AG09319 (cell line): Measurements from ENCODE around the gene IL9R.

ENCODE experiments used
- DNase-seq: peaks from one replicate; pipeline ENCODE4 v3.0.0-alpha.2; 2010; ENCODE audit warnings: low read depth; ENCODE audit errors: extremely low read depth
- TF ChIP-seq, protein P1 (sequence below): IDR thresholded peaks from 2 replicates; pipeline ENCODE4 v1.5.1; 2011; ENCODE audit warnings: low read depth, mild to moderate bottlenecking, inconsistent platforms, low read length, moderate library complexity

Gene IL9R

DNA sequence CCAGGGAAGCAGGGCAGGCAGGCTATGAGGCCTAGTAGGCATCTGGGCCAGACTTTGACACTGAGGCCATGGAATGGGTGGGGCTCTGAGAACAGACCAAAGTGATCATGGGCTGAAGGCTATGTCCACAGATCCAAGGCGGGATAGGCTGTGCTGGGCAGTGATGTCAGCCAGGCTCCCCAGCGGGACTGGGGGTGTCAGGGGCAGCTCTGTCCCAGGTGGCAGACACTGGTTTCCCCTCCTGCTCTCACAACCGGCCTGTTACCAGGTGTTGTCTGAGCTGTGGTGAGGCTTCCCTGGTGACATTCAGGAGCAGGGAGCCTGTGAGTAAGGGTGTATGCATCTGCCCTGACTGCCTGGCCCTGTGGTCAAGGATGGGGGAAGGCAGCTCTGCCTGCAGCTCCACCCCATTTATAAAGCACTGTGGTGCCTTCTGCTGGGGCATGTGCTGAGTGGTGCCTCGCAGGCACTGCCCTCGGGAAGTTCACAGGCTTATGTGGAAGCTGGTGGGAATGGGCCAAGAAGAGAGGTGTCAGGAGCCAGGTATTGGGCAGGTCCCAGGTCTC lies 2.9 kb downstream of the IL9R start:
- no peak for DNase-seq
- TF ChIP-seq, protein P1, sequence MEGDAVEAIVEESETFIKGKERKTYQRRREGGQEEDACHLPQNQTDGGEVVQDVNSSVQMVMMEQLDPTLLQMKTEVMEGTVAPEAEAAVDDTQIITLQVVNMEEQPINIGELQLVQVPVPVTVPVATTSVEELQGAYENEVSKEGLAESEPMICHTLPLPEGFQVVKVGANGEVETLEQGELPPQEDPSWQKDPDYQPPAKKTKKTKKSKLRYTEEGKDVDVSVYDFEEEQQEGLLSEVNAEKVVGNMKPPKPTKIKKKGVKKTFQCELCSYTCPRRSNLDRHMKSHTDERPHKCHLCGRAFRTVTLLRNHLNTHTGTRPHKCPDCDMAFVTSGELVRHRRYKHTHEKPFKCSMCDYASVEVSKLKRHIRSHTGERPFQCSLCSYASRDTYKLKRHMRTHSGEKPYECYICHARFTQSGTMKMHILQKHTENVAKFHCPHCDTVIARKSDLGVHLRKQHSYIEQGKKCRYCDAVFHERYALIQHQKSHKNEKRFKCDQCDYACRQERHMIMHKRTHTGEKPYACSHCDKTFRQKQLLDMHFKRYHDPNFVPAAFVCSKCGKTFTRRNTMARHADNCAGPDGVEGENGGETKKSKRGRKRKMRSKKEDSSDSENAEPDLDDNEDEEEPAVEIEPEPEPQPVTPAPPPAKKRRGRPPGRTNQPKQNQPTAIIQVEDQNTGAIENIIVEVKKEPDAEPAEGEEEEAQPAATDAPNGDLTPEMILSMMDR: no peak

DNA sequence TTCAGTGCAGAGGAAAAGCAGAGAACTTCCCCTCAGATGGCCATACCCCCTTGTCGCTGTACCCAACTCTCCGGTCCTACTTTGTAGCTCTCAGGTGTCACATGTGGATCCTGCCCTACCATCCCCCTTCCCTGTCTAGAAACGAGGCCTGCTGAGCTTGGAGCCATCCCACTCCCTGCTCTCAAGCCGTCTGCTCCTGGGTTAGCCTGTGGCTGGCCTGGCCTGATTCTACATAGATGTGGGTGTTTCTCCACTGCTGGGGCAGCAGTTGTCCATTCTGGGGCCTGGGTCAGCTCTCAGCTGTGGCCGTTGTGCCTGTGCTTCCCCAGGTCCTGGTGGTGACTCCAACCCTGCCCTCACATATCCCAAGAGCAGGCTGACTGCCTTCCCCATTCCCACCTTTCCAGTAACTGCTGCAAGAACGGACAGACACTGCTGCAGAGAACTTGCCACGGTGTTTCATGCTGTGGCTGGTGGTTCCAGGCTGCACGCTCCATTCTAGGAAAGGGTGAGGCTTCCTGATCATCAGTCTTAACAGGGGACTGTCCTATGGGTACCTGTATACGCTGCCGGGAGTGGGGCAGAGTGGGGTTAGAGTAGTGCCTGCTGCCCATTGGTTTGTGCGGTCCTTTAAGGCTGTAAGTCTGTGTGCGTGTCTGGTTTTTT lies 3.6 kb downstream of the IL9R start:
- no peak for DNase-seq
- TF ChIP-seq, protein P1: no peak

DNA sequence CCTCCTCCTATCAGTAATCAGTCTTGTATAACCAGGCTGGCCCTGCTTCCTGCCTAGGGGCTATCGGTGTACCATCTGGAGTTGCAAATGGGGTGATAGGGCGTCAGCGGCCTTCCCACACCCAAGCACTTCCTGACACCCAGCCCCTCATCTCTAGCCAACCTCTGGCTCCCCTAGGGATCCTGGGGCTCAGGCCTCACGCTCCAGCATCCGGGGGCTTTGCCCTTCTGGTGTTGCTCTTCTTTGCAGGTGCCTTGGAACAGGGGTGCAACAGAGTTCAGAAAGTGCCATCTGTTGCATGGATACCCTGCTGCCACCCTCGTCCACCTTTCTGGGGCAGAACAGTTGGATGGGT lies 4.1 kb downstream of the IL9R start:
- no peak for DNase-seq
- TF ChIP-seq, protein P1: no peak

DNA sequence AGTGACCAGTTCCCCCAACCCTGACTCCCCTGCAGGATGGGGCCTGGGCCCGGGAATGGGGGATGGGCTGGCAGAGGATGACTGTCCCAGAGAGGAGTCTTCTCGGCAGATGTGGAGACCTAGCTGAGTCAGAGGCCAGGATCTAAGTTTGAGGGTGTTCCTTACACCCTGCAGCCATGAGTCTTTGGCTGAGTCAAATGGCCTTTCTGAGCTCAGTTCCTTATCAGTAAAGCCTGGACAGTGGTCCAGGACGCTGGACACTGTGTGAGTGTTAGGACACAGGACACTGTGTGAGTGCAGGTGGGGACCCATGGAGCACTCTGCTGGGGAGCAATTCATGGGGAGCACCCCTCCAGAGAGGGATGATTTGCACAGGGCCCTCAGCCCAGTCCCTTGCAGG lies 5.0 kb downstream of the IL9R start:
- TF ChIP-seq, protein P1: no peak
- no peak for DNase-seq

DNA sequence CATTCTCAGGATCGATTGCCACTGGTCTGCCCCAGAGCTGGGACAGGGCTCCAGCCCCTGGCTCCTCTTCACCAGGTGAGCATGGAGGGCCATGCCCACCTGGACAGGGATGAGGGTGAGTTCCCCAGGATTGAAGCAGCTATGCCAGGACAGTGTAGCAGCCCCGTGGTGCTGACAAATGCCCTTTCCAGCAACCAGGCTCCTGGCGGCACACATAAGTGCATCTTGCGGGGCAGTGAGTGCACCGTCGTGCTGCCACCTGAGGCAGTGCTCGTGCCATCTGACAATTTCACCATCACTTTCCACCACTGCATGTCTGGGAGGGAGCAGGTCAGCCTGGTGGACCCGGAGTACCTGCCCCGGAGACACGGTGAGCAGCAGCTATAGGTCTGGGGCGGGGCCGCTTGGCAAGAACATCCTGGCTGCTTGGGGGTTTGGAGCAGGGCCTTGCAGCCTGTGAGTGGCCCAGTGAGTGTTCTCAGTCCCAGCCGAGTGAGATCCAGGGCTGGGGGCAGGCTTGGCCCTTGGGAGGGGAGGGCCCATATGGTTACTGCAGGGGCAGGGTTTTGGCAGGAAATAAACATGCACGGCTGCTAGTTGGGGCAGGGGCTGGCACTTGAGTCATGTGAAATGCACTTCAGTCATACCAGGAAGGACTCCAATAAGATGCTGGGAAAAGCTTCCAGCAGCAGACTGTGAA lies 6.1 kb downstream of the IL9R start:
- TF ChIP-seq, protein P1: no peak
- DNase-seq: no peak

DNA sequence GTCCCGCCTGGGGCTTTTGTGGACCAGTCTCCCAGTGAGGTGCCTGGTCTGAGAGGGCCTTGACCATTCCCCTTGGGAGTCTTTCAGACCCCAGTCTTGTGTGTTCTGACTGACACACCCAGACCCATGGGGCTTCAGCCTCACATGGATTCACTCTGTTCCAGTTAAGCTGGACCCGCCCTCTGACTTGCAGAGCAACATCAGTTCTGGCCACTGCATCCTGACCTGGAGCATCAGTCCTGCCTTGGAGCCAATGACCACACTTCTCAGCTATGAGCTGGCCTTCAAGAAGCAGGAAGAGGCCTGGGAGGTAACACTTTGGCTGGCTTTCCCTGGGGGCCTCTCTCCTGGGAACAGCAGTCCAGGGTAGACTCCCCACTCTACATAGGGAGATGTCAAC lies 6.8 kb downstream of the IL9R start:
- TF ChIP-seq, protein P1: no peak
- DNase-seq: no peak

DNA sequence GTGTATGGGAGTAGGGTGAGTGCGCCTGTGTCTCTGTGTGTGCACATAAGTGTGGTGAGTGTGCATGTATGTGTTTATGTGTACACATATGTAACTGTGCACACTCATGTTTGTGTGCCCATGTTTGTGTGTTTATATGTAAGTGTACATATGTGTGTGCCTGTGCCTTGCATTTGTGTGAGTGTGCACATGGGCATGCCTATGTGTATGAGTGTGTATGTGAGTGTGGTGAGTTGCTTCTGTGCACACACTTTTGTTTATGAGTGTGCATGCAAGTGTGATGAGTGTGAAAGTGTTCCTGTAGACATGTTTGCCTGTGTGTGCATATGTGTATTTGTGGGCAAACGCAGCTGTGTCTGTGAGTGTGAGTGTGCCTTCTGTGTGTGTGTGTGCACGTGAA lies 7.2 kb downstream of the IL9R start:
- no peak for DNase-seq
- TF ChIP-seq, protein P1: no peak
